ENCODE data around the gene YAF2.
"Not testable (repeated sequence)": the region's sequence is repeated elsewhere in the genome, so short reads cannot be mapped to it uniquely, and the experiment has no call there.

DNA sequence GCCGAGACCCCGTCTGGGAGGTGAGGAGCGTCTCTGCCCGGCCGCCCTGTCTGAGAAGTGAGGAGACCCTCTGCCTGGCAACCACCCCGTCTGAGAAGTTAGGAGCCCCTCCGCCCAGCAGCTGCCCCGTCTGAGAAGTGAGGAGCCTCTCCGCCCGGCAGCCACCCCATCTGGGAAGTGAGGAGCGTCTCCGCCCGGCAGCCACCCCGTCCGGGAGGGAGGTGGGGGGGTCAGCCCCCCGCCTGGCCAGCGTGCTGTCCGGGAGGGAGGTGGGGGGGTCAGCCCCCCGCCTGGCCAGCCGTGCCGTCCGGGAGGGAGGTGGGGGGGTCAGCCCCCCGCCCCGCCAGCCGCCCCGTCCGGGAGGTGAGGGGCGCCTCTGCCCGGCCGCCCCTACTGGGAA, 10.5 kb downstream of the YAF2 start:
- not testable (repeated sequence) for TF ChIP-seq CTCF (IDR thresholded peaks at IDR 0.05; ENCODE audit: low read length); EZH2 (IDR thresholded peaks at IDR 0.05; ENCODE audit: borderline replicate concordance, low read length)

Measured in OCI-LY1 (cell line).